Chondrocyte (in vitro differentiated cells): ENCODE data around the gene SLC30A3. TPM values are rescaled to one million over a fixed set of nuclear protein-coding genes. Genes with fewer than 3 reads are reported as not detected.

ENCODE experiments used
- DNase-seq: peaks from one replicate; pipeline ENCODE4 v3.0.0; 2021; ENCODE audit warnings: mixed read lengths, low spot score
- H3K27ac Mint-ChIP-seq: one replicate; pipeline ENCODE4 v1.8.0; 2021; ENCODE audit warnings: mild to moderate bottlenecking, moderate library complexity, mixed read lengths; ENCODE audit not compliant: unreplicated experiment
- H3K27me3 Mint-ChIP-seq: 2 replicates; pipeline ENCODE4 v1.8.0; 2021; ENCODE audit warnings: low read depth, mixed read lengths
- H3K36me3 Mint-ChIP-seq: 2 replicates; pipeline ENCODE4 v1.8.0; 2021; ENCODE audit warnings: low read depth, mixed read lengths
- H3K4me1 Mint-ChIP-seq: 2 replicates; pipeline ENCODE4 v1.8.0; 2021; ENCODE audit warnings: low read depth, mild to moderate bottlenecking, mixed read lengths
- H3K4me3 Mint-ChIP-seq: one replicate; pipeline ENCODE4 v1.8.0; 2021; ENCODE audit warnings: mild to moderate bottlenecking, moderate library complexity, mixed read lengths; ENCODE audit not compliant: unreplicated experiment
- H3K9me3 Mint-ChIP-seq: 2 replicates; pipeline ENCODE4 v1.8.0; 2021; ENCODE audit warnings: low read depth, mixed read lengths
- CTCF ChIP-seq: fragments of 200-600 bp; sonication (generic); IDR thresholded peaks from 2 replicates; pipeline ENCODE4 v1.5.0; 2021; ENCODE audit warnings: antibody characterized with exemption, mild to moderate bottlenecking, moderate library complexity
- total RNA-seq: library from RNA; stranded (reverse); gene quantifications from 3 replicates; pipeline ENCODE4 v1.2.1, GENCODE V29; 2021

Gene SLC30A3
- total RNA-seq, 1 donor from 2014 or later, result 0.17 TPM

GRCh38 chr2:27243391-27244130, 19.3 kb downstream of the SLC30A3 start:
- Mint-ChIP-seq H3K36me3 (peaks cover 45% of the 10 kb centered on the region), H3K27me3 (no peaks in the 10 kb centered on the region), H3K9me3 (no peaks in the 10 kb centered on the region), H3K4me1 (peaks cover 6% of the 10 kb centered on the region), H3K27ac (no peak overlapping the region), H3K4me3 (no peak overlapping the region)
- TF ChIP-seq CTCF, result no peak
- no peak for DNase-seq

GRCh38 chr2:27242614-27242951, 20.3 kb downstream of the SLC30A3 start:
- Mint-ChIP-seq H3K27ac (no peak overlapping the region), H3K4me3 (no peak overlapping the region), H3K9me3 (no peaks in the 10 kb centered on the region), H3K36me3 (peaks cover 52% of the 10 kb centered on the region), H3K27me3 (no peaks in the 10 kb centered on the region), H3K4me1 (no peaks in the 10 kb centered on the region)
- TF ChIP-seq CTCF, result no peak
- no peak for DNase-seq

- Mint-ChIP-seq H3K27ac (no peak overlapping the region), H3K4me1 (no peaks in the 10 kb centered on the region), H3K4me3 (no peak overlapping the region), H3K27me3 (no peaks in the 10 kb centered on the region), H3K9me3 (no peaks in the 10 kb centered on the region), H3K36me3 (peaks cover 57% of the 10 kb centered on the region)
- DNase-seq, result no peak
- TF ChIP-seq CTCF, result no peak
These were observed 20.9 kb downstream of the SLC30A3 start for GRCh38 chr2:27241761-27242613.

GRCh38 chr2:27240406-27240805, 22.4 kb downstream of the SLC30A3 start:
- Mint-ChIP-seq H3K4me1 (no peaks in the 10 kb centered on the region), H3K36me3 (peaks cover 68% of the 10 kb centered on the region), H3K27me3 (no peaks in the 10 kb centered on the region), H3K9me3 (no peaks in the 10 kb centered on the region), H3K4me3 (no peak overlapping the region), H3K27ac (no peak overlapping the region)
- TF ChIP-seq CTCF, result no peak
- DNase-seq, result peak; percentile 68

- Mint-ChIP-seq H3K4me1 (no peaks in the 10 kb centered on the region), H3K36me3 (peaks cover 76% of the 10 kb centered on the region), H3K27ac (no peak overlapping the region), H3K4me3 (no peak overlapping the region), H3K27me3 (no peaks in the 10 kb centered on the region), H3K9me3 (no peaks in the 10 kb centered on the region)
- no peak for TF ChIP-seq CTCF
- DNase-seq, result peak; percentile 72
These were observed 23.9 kb downstream of the SLC30A3 start for GRCh38 chr2:27238976-27239375.
